ENCODE measurements around the gene MPEG1. TPM values are rescaled to one million over a fixed set of nuclear protein-coding genes. Genes with fewer than 3 reads are reported as not detected.

The MPEG1 gene
- total RNA-seq, 1 donor from 2014 or later = not detected

DNA sequence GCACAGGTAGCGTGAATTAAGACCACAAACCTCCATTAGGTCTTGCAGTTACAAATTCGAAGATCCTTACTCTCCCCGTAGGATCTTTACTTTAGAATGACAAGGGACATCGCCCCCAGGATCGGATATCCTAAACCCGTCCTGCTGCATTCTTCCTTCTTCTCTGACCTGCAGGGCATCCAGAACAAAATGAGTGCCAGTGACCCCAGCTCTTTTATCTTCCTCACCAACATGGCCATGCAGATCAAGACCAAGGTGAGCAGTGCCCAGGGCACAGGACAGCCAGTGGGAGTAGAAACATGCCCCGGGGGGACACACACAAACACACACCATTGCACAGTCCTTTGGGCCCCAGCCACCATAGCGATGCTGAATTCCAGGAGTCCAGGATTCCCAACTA, 42.6 kb upstream of the MPEG1 start:
- Mint-ChIP-seq H3K4me1 (peaks cover 6% of the 10 kb centered on the region), H3K27me3 (ENCODE audit: low read depth) (no peaks in the 10 kb centered on the region), H3K4me3 (no peak overlapping the region), H3K9me3 (no peaks in the 10 kb centered on the region), H3K27ac (no peak overlapping the region), H3K36me3 (no peaks in the 10 kb centered on the region)
- no peak for DNase-seq (ENCODE audit: low spot score in 2 of 2, unreplicated experiment in 2 of 2)
- TF ChIP-seq, protein P1, sequence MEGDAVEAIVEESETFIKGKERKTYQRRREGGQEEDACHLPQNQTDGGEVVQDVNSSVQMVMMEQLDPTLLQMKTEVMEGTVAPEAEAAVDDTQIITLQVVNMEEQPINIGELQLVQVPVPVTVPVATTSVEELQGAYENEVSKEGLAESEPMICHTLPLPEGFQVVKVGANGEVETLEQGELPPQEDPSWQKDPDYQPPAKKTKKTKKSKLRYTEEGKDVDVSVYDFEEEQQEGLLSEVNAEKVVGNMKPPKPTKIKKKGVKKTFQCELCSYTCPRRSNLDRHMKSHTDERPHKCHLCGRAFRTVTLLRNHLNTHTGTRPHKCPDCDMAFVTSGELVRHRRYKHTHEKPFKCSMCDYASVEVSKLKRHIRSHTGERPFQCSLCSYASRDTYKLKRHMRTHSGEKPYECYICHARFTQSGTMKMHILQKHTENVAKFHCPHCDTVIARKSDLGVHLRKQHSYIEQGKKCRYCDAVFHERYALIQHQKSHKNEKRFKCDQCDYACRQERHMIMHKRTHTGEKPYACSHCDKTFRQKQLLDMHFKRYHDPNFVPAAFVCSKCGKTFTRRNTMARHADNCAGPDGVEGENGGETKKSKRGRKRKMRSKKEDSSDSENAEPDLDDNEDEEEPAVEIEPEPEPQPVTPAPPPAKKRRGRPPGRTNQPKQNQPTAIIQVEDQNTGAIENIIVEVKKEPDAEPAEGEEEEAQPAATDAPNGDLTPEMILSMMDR (IDR thresholded peaks at IDR 0.05; ENCODE audit: unreplicated experiment) = no peak

DNA sequence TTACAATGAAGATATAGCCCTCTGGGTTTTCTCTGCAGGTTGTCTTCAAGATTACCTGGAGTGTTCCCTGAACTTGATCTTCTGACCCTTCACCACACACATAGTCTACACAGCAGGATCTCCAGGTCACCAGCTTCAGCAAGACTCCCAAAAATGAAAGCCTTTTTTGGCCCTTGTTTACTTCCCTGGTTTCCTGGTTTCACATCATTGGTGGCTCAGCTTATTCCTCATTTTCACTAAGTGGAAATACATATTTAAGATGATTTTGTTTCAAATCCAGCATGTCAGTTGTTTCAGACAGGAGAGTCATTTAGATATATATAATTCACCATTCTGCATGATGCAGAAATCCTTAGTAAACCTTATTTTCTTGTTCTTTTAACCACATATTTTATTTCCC, 41.6 kb upstream of the MPEG1 start:
- H3K4me1 Mint-ChIP-seq = peaks cover 6% of the 10 kb centered on the region
- no peaks in the 10 kb centered on the region for H3K36me3 Mint-ChIP-seq
- DNase-seq (ENCODE audit: low spot score in 2 of 2, unreplicated experiment in 2 of 2) = no peak
- no peak overlapping the region for H3K4me3 Mint-ChIP-seq
- TF ChIP-seq, protein P1 (IDR thresholded peaks at IDR 0.05; ENCODE audit: unreplicated experiment) = no peak
- no peaks in the 10 kb centered on the region for H3K9me3 Mint-ChIP-seq
- no peak overlapping the region for H3K27ac Mint-ChIP-seq
- no peaks in the 10 kb centered on the region for H3K27me3 Mint-ChIP-seq (ENCODE audit: low read depth)

- H3K36me3 Mint-ChIP-seq = no peaks in the 10 kb centered on the region
- no peak overlapping the region for H3K27ac Mint-ChIP-seq
- peaks cover 6% of the 10 kb centered on the region for H3K4me1 Mint-ChIP-seq
- TF ChIP-seq, protein P1 (IDR thresholded peaks at IDR 0.05; ENCODE audit: unreplicated experiment) = no peak
- H3K27me3 Mint-ChIP-seq (ENCODE audit: low read depth) = no peaks in the 10 kb centered on the region
- peaks cover 4% of the 10 kb centered on the region for H3K9me3 Mint-ChIP-seq
- DNase-seq (ENCODE audit: low spot score in 2 of 2, unreplicated experiment in 2 of 2) = no peak
- H3K4me3 Mint-ChIP-seq = no peak overlapping the region
These were observed 40.3 kb upstream of the MPEG1 start for GRCh38 chr11:59253001-59253400.

DNA sequence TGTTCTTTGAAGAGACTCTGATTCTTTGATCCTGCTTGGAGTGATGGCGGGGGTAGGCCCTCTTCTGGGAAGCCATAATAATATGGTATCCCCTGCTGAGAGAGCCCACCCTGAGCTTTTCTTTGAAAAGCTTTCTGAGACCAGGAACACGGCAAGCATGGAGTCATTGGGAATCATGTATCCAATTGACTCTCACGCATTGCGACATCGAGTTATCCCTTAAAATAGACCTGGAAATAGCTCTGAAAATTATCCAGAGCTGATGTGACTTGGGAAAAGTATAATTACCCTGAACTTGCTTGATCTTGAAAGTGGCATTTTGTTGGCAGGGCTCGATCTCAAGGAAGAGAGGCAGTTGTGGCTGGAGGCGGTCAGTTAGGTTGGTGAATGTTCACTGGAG, 36.8 kb upstream of the MPEG1 start:
- TF ChIP-seq, protein P1 (IDR thresholded peaks at IDR 0.05; ENCODE audit: unreplicated experiment) = no peak
- Mint-ChIP-seq H3K9me3 (peaks cover 4% of the 10 kb centered on the region), H3K27me3 (ENCODE audit: low read depth) (no peaks in the 10 kb centered on the region), H3K27ac (no peak overlapping the region), H3K36me3 (no peaks in the 10 kb centered on the region), H3K4me3 (no peak overlapping the region), H3K4me1 (no peaks in the 10 kb centered on the region)
- DNase-seq (ENCODE audit: low spot score in 2 of 2, unreplicated experiment in 2 of 2) = no peak

DNA sequence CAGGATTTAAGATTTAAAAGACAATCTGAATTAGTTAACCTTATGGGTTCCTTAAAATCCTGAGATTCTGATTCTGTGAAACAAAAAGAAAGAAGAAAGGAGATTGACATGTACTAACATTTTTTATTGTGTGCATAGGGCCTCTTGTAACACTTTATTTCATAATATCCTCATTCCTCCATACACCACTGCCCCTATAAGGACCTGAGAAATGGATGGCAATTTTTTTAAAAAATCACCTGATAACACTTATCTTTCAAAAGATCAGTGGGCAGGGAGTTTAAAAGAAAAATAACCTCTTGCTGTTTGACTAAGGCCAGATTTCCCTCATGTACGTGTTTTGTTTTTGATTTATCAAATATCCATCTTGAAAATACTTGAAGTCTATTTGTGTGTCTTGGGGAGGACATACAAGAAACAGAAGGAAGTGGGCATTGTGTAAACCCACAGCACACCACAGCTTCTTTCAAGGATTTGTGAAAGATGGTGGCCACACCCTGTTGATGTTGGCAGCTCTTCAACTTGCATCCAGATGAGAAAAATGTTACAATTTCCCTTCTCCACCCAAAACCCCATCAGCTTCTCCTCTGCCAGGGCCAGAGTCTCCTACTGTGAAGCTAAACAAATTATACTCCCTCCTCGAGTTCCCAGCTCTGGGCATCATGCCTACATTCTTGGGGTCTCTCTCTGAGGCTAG, 35.0 kb upstream of the MPEG1 start:
- Mint-ChIP-seq H3K27me3 (ENCODE audit: low read depth) (no peaks in the 10 kb centered on the region), H3K4me3 (no peak overlapping the region), H3K9me3 (peaks cover 7% of the 10 kb centered on the region), H3K36me3 (no peaks in the 10 kb centered on the region), H3K4me1 (no peaks in the 10 kb centered on the region), H3K27ac (no peak overlapping the region)
- DNase-seq (ENCODE audit: low spot score in 2 of 2, unreplicated experiment in 2 of 2) = no peak
- TF ChIP-seq, protein P1 (IDR thresholded peaks at IDR 0.05; ENCODE audit: unreplicated experiment) = no peak

Data from mesothelial cell of epicardium (in vitro differentiated cells).